HG03060 (cell line): ENCODE results near the gene PPP4R4.

ENCODE experiments used
- ATAC-seq: cut with Tn5 transposase; IDR thresholded peaks from one replicate; pipeline ENCODE4 v1.9.1; 2021; ENCODE audit warnings: low read depth, moderate number of reproducible peaks; ENCODE audit not compliant: unreplicated experiment

Gene PPP4R4

GRCh38 chr14:94173885-94174603, at the start of gene PPP4R4:
Gene PPP4R4 (plus strand): TSS chr14:94174322. CDS start chr14:94174466, 144 bp downstream.
- ATAC-seq = no peak

- ATAC-seq = no peak
Observed at GRCh38 chr14:94124582-94125377, 49.3 kb upstream of the PPP4R4 start.

GRCh38 chr14:94125659-94126418, 48.3 kb upstream of the PPP4R4 start:
- ATAC-seq = no peak

- no peak for ATAC-seq
Observed at GRCh38 chr14:94126419-94126677, 47.8 kb upstream of the PPP4R4 start.

GRCh38 chr14:94126800-94127199, 47.3 kb upstream of the PPP4R4 start:
- ATAC-seq = no peak

GRCh38 chr14:94127330-94127729, 46.8 kb upstream of the PPP4R4 start:
- ATAC-seq = no peak

GRCh38 chr14:94128216-94128839, 45.8 kb upstream of the PPP4R4 start:
- ATAC-seq = no peak

GRCh38 chr14:94129111-94129757, 44.9 kb upstream of the PPP4R4 start, which contains the start of gene IFI27L2:
Gene IFI27L2 (minus strand): TSS chr14:94129604. CDS start chr14:94129564, 40 bp downstream.
- peak; percentile 73 for ATAC-seq

- no peak for ATAC-seq
Observed at GRCh38 chr14:94129758-94130414, 44.2 kb upstream of the PPP4R4 start.

GRCh38 chr14:94132285-94132887, 41.7 kb upstream of the PPP4R4 start:
- no peak for ATAC-seq

GRCh38 chr14:94135476-94135875, 38.6 kb upstream of the PPP4R4 start:
- no peak for ATAC-seq

- ATAC-seq = no peak
Observed at GRCh38 chr14:94136575-94137331, 37.4 kb upstream of the PPP4R4 start.

- no peak for ATAC-seq
Observed at GRCh38 chr14:94138251-94138650, 35.9 kb upstream of the PPP4R4 start.

GRCh38 chr14:94139006-94139405, 35.1 kb upstream of the PPP4R4 start:
- ATAC-seq = no peak

GRCh38 chr14:94139421-94139820, 34.7 kb upstream of the PPP4R4 start:
- no peak for ATAC-seq

- no peak for ATAC-seq
Observed at GRCh38 chr14:94142247-94142646, 31.9 kb upstream of the PPP4R4 start.

GRCh38 chr14:94142836-94143235, 31.3 kb upstream of the PPP4R4 start:
- no peak for ATAC-seq

- no peak for ATAC-seq
Observed at GRCh38 chr14:94143239-94143638, 30.9 kb upstream of the PPP4R4 start.

- ATAC-seq = no peak
Observed at GRCh38 chr14:94143711-94144110, 30.4 kb upstream of the PPP4R4 start.
